Nephron (organoid): ENCODE results near the gene VSIG10L.

Experiments used
- H3K27ac Mint-ChIP-seq, 3 experiments: 2 replicates each; pipeline ENCODE4 v1.8.0; 2020; ENCODE audit warnings: mixed read lengths in 3 of 3, mild to moderate bottlenecking in 2 of 3, moderate library complexity in 1 of 3
- H3K27me3 Mint-ChIP-seq: 2 replicates; pipeline ENCODE4 v1.8.0; 2021; ENCODE audit warnings: low read depth, mild to moderate bottlenecking, moderate library complexity, mixed read lengths
- H3K36me3 Mint-ChIP-seq: 2 replicates; pipeline ENCODE4 v1.8.0; 2020; ENCODE audit warnings: low read depth, mixed read lengths
- H3K4me1 Mint-ChIP-seq: 2 replicates; pipeline ENCODE4 v1.8.0; 2020; ENCODE audit warnings: mixed read lengths
- H3K4me3 Mint-ChIP-seq, 3 experiments: 2 replicates each; pipeline ENCODE4 v1.8.0; 2020; ENCODE audit warnings: mild to moderate bottlenecking in 3 of 3, mixed read lengths in 3 of 3, moderate library complexity in 2 of 3
- H3K9me3 Mint-ChIP-seq: 2 replicates; pipeline ENCODE4 v1.8.0; 2020; ENCODE audit warnings: mixed read lengths
- CTCF ChIP-seq, 3 experiments: fragments of 200-600 bp; sonication (generic); IDR thresholded peaks; one replicate each; pipeline ENCODE4 v1.5.0; 2021; ENCODE audit warnings: antibody characterized with exemption in 3 of 3; ENCODE audit not compliant: unreplicated experiment in 3 of 3

Gene VSIG10L

GRCh38 chr19:51341976-51342580 lies at the start of gene VSIG10L:
Gene VSIG10L (minus strand): TSS chr19:51342139. CDS start chr19:51342124, 15 bp downstream.
- no peak for TF ChIP-seq CTCF (IDR thresholded peaks at IDR 0.05; ENCODE audit: unreplicated experiment in 3 of 3)
- peaks cover 17% of the 10 kb centered on the region for H3K27me3 Mint-ChIP-seq
- H3K4me3 Mint-ChIP-seq: peak within 1 kb of the TSS; percentile 77 to 84 (median 81)
- peaks cover 15% of the 10 kb centered on the region for H3K4me1 Mint-ChIP-seq
- H3K9me3 Mint-ChIP-seq: no peaks in the 10 kb centered on the region
- peak within 1 kb of the TSS in 2 of 3 experiments; percentile 49 to 71 for H3K27ac Mint-ChIP-seq
- peaks cover 14% of the 10 kb centered on the region for H3K36me3 Mint-ChIP-seq

GRCh38 chr19:51391073-51391611 lies 49.2 kb upstream of the VSIG10L start:
- H3K36me3 Mint-ChIP-seq: no peaks in the 10 kb centered on the region
- peak overlapping the region in 2 of 3 experiments; percentile 12 to 19 for H3K4me3 Mint-ChIP-seq
- H3K27ac Mint-ChIP-seq: peak overlapping the region in 2 of 3 experiments; percentile 4 to 81
- no peak for TF ChIP-seq CTCF (IDR thresholded peaks at IDR 0.05; ENCODE audit: unreplicated experiment in 3 of 3)
- H3K9me3 Mint-ChIP-seq: no peaks in the 10 kb centered on the region
- H3K4me1 Mint-ChIP-seq: peaks cover 8% of the 10 kb centered on the region
- H3K27me3 Mint-ChIP-seq: no peaks in the 10 kb centered on the region

- H3K36me3 Mint-ChIP-seq: no peaks in the 10 kb centered on the region
Measured at GRCh38 chr19:51389143-51389542, 47.2 kb upstream of the VSIG10L start.

GRCh38 chr19:51387924-51388389 lies 46.0 kb upstream of the VSIG10L start, which contains the start of gene LIM2:
Gene LIM2 (minus strand): TSS chr19:51387974. CDS start chr19:51387443, 531 bp downstream.
- Mint-ChIP-seq H3K27me3 (peaks cover 4% of the 10 kb centered on the region), H3K4me3 (no peak within 1 kb of the TSS), H3K4me1 (no peaks in the 10 kb centered on the region), H3K36me3 (no peaks in the 10 kb centered on the region), H3K9me3 (no peaks in the 10 kb centered on the region), H3K27ac (no peak within 1 kb of the TSS)
- no peak for TF ChIP-seq CTCF (IDR thresholded peaks at IDR 0.05; ENCODE audit: unreplicated experiment in 3 of 3)

More at GRCh38 chr19:51389143-51389542, 47.2 kb upstream of the VSIG10L start:
- Mint-ChIP-seq H3K4me3 (no peak overlapping the region), H3K4me1 (peaks cover 4% of the 10 kb centered on the region), H3K9me3 (no peaks in the 10 kb centered on the region), H3K27me3 (no peaks in the 10 kb centered on the region), H3K27ac (no peak overlapping the region)
- TF ChIP-seq CTCF (IDR thresholded peaks at IDR 0.05; ENCODE audit: unreplicated experiment in 3 of 3): no peak

- no peak for TF ChIP-seq CTCF (IDR thresholded peaks at IDR 0.05; ENCODE audit: unreplicated experiment in 3 of 3)
- no peak overlapping the region for H3K27ac Mint-ChIP-seq
- H3K36me3 Mint-ChIP-seq: no peaks in the 10 kb centered on the region
- no peak overlapping the region for H3K4me3 Mint-ChIP-seq
- peaks cover 4% of the 10 kb centered on the region for H3K27me3 Mint-ChIP-seq
- H3K9me3 Mint-ChIP-seq: no peaks in the 10 kb centered on the region
- H3K4me1 Mint-ChIP-seq: no peaks in the 10 kb centered on the region
Measured at GRCh38 chr19:51386882-51387520, 45.1 kb upstream of the VSIG10L start.
